Heart left ventricle (tissue), 13 donors: ENCODE data around the gene RARS1.

ENCODE experiments used
- POLR2A ChIP-seq, 2 donors: fragments of 450-650 bp; IDR thresholded peaks; one replicate each; pipeline ENCODE4 v1.6.1; 2017; ENCODE audit warnings: antibody characterized with exemption in 2 of 2, mild to moderate bottlenecking in 2 of 2, moderate library complexity in 2 of 2
- TF ChIP-seq, protein P1 (sequence below), 12 donors: fragments of 200-600 bp; sonication (generic) in 4 of 12; IDR thresholded peaks; one replicate each; pipeline versions ENCODE4 v1.5.0 to v1.8.0; 2018 to 2022; ENCODE audit warnings: antibody characterized with exemption in 12 of 12, mild to moderate bottlenecking in 5 of 12
- donor health status: ischemic (EF 13 %, LVEDD 7.1; RV severe dilation, severe dysfunction).
- donor health status: DM: no; HTN: yes; CAD: no.
- donor health status: DM: no; HTN: no; CAD: no.
- donor health status: ischemic (EF 25% LVEDD 6.9; RV normal size, moderate dysfunction).
- donor health status: ischemic (EF 25% LVEDD 5.7; RV mildly dilated, moderate dysfunction).
- donor health status: ischemic (EF 35%, LVEDD 5.7; RV mildly dilated, moderate dysfunction).
- donor health status: nonischemic (EF 11% LVEDD 7.7; RV severe dilation, severe dysfunction).
- donor health status: DM: yes; HTN: yes; CAD: no.
- donor health status: PGD.
- donor health status: ischemic (EF 29% LVEDD 5.4; RV normal size, mild dysfunction).
- donor health status: nonischemic (EF 23%, LVEDD 6.1; RV moderate dilation, normal function).

DNA sequence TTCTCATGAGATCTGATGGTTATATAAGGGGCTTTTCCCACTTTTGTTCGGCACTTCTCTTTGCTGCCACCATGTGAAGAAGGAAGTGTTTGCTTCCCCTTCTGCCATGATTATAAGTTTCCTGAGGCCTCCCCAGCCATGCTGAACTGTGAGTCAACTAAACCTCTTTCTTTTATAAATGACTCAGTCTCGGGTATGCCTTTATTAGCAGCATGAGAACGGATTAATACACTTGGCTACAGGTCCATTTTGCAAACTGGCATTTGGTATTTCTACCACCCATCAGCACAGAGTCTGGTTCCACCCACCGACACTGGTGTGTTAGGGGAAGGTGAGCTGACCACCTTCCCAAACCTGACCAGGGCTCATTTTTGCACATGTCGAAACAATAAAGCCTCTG, 47.9 kb upstream of the RARS1 start:
- TF ChIP-seq, protein P1, sequence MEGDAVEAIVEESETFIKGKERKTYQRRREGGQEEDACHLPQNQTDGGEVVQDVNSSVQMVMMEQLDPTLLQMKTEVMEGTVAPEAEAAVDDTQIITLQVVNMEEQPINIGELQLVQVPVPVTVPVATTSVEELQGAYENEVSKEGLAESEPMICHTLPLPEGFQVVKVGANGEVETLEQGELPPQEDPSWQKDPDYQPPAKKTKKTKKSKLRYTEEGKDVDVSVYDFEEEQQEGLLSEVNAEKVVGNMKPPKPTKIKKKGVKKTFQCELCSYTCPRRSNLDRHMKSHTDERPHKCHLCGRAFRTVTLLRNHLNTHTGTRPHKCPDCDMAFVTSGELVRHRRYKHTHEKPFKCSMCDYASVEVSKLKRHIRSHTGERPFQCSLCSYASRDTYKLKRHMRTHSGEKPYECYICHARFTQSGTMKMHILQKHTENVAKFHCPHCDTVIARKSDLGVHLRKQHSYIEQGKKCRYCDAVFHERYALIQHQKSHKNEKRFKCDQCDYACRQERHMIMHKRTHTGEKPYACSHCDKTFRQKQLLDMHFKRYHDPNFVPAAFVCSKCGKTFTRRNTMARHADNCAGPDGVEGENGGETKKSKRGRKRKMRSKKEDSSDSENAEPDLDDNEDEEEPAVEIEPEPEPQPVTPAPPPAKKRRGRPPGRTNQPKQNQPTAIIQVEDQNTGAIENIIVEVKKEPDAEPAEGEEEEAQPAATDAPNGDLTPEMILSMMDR (IDR thresholded peaks at IDR 0.05): no peak
- TF ChIP-seq POLR2A (IDR thresholded peaks at IDR 0.05): no peak
